ENCODE data around the gene TMEM141.
"Not testable (repeated sequence)": the region's sequence is repeated elsewhere in the genome, so short reads cannot be mapped to it uniquely, and the experiment has no call there.

GRCh38 chr9:136842380-136842948, 51.3 kb downstream of the TMEM141 start, which contains the start of gene AJM1:
- TF ChIP-seq CTCF (conservative IDR thresholded peaks at IDR 0.05; ENCODE audit: low read length) = peak; percentile 73
- not testable (repeated sequence) for TF ChIP-seq EZH2phosphoT487 (IDR thresholded peaks at IDR 0.05; ENCODE audit: borderline replicate concordance)
